KBM-7 (cell line): ENCODE measurements around the gene NR2F2.

Experiments
- DNase-seq: peaks from one replicate; pipeline ENCODE4 v3.0.0-alpha.2; 2015
- in situ Hi-C: fragments of 300-500 bp; cut with MboI; formaldehyde crosslinking; loops from 2 replicates; pipeline ENCODE4 v1.14.3; 2020; ENCODE audit warnings: low sequenced_read_pairs, low pct_unique_long_range_greater_than_20kb, mixed read lengths

The NR2F2 gene

GRCh38 chr15:96388673-96389072 is 58.2 kb downstream of the NR2F2 start:
- no peak for DNase-seq
- in situ Hi-C loops = no loop called here
